ENCODE measurements around the gene C5orf52.
"Not testable (repeated sequence)": the region's sequence is repeated elsewhere in the genome, so short reads cannot be mapped to it uniquely, and the experiment has no call there.

The C5orf52 gene

DNA sequence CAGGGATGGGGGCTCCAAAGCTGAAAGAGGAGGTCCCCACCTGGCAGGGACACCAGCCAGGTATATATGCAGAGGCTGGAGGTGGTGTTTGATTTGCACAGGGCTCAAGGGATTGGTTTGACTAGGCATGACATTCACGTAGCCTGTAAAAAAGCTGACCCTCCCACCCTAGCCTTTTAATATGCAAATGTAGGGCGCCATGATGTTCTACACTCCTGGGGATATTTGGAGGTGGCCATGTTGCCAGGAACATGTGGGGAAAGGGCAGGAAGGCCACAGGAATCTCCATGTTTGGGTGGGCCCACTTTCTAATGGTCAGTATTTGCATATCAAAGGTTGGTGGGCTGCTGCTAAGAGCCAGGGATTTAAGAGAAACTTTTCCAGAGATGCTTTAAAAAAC is 47.9 kb downstream of the C5orf52 start (continued):
- TF ChIP-seq, protein P1, sequence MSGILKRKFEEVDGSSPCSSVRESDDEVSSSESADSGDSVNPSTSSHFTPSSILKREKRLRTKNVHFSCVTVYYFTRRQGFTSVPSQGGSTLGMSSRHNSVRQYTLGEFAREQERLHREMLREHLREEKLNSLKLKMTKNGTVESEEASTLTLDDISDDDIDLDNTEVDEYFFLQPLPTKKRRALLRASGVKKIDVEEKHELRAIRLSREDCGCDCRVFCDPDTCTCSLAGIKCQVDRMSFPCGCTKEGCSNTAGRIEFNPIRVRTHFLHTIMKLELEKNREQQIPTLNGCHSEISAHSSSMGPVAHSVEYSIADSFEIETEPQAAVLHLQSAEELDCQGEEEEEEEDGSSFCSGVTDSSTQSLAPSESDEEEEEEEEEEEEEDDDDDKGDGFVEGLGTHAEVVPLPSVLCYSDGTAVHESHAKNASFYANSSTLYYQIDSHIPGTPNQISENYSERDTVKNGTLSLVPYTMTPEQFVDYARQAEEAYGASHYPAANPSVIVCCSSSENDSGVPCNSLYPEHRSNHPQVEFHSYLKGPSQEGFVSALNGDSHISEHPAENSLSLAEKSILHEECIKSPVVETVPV (CRISPR knock-in tag; IDR thresholded peaks at IDR 0.05) = no peak

DNA sequence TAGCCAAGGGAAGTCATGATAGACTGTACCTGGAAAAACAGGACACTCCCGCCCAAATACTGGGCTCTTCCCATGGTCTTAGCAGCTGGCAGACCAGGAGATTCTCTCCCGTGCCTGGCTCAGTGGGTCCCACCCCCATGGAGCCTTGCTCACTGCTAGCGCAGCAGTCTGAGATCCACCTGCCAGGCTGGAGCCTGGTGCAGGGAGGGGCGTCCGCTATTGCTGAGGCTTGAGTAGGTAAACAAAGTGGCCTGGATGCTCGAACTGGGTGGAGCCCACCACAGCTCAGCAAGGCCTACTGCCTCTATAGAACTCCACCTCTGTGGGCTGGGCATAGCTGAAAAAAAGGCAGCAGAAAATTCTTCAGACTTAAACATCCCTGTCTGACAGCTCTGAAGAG is 49.8 kb downstream of the C5orf52 start:
- no peak for TF ChIP-seq CSDC2 (CRISPR knock-in tag; IDR thresholded peaks at IDR 0.05)
- no peak for TF ChIP-seq ZNF565 (CRISPR knock-in tag; conservative IDR thresholded peaks at IDR 0.05; ENCODE audit: low read depth)
- no peak for TF ChIP-seq ESRRG (CRISPR knock-in tag; IDR thresholded peaks at IDR 0.05)
- no peak for TF ChIP-seq TOX (CRISPR knock-in tag; IDR thresholded peaks at IDR 0.05; ENCODE audit: borderline replicate concordance)
- no peak for TF ChIP-seq TCF4 (CRISPR knock-in tag; IDR thresholded peaks at IDR 0.05; ENCODE audit: borderline replicate concordance)
- TF ChIP-seq ZC3H10 (CRISPR knock-in tag; IDR thresholded peaks at IDR 0.05) = no peak
- no peak for TF ChIP-seq PPARA (CRISPR knock-in tag; IDR thresholded peaks at IDR 0.05; ENCODE audit: borderline replicate concordance)
- TF ChIP-seq, protein P2, sequence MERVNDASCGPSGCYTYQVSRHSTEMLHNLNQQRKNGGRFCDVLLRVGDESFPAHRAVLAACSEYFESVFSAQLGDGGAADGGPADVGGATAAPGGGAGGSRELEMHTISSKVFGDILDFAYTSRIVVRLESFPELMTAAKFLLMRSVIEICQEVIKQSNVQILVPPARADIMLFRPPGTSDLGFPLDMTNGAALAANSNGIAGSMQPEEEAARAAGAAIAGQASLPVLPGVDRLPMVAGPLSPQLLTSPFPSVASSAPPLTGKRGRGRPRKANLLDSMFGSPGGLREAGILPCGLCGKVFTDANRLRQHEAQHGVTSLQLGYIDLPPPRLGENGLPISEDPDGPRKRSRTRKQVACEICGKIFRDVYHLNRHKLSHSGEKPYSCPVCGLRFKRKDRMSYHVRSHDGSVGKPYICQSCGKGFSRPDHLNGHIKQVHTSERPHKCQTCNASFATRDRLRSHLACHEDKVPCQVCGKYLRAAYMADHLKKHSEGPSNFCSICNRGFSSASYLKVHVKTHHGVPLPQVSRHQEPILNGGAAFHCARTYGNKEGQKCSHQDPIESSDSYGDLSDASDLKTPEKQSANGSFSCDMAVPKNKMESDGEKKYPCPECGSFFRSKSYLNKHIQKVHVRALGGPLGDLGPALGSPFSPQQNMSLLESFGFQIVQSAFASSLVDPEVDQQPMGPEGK (CRISPR knock-in tag; IDR thresholded peaks at IDR 0.05; ENCODE audit: borderline replicate concordance) = no peak
- no peak for TF ChIP-seq GLIS3 (CRISPR knock-in tag; IDR thresholded peaks at IDR 0.05)
- TF ChIP-seq, protein P1 (CRISPR knock-in tag; IDR thresholded peaks at IDR 0.05) = no peak
- no peak for TF ChIP-seq ZFP3 (CRISPR knock-in tag; IDR thresholded peaks at IDR 0.05)
- no peak for TF ChIP-seq ZNF70 (CRISPR knock-in tag; IDR thresholded peaks at IDR 0.05)
- TF ChIP-seq, protein P3, sequence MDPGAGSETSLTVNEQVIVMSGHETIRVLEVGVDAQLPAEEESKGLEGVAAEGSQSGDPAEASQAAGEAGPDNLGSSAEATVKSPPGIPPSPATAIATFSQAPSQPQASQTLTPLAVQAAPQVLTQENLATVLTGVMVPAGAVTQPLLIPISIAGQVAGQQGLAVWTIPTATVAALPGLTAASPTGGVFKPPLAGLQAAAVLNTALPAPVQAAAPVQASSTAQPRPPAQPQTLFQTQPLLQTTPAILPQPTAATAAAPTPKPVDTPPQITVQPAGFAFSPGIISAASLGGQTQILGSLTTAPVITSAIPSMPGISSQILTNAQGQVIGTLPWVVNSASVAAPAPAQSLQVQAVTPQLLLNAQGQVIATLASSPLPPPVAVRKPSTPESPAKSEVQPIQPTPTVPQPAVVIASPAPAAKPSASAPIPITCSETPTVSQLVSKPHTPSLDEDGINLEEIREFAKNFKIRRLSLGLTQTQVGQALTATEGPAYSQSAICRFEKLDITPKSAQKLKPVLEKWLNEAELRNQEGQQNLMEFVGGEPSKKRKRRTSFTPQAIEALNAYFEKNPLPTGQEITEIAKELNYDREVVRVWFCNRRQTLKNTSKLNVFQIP (CRISPR knock-in tag; IDR thresholded peaks at IDR 0.05; ENCODE audit: borderline replicate concordance, low read depth) = no peak
- no peak for TF ChIP-seq BACH2 (CRISPR knock-in tag; IDR thresholded peaks at IDR 0.05; ENCODE audit: borderline replicate concordance)
- no peak for TF ChIP-seq ISL1 (CRISPR knock-in tag; IDR thresholded peaks at IDR 0.05)
- TF ChIP-seq ZNF8 (CRISPR knock-in tag; IDR thresholded peaks at IDR 0.05) = no peak
- TF ChIP-seq, protein P4, sequence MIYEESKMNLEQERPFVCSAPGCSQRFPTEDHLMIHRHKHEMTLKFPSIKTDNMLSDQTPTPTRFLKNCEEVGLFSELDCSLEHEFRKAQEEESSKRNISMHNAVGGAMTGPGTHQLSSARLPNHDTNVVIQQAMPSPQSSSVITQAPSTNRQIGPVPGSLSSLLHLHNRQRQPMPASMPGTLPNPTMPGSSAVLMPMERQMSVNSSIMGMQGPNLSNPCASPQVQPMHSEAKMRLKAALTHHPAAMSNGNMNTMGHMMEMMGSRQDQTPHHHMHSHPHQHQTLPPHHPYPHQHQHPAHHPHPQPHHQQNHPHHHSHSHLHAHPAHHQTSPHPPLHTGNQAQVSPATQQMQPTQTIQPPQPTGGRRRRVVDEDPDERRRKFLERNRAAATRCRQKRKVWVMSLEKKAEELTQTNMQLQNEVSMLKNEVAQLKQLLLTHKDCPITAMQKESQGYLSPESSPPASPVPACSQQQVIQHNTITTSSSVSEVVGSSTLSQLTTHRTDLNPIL (CRISPR knock-in tag; IDR thresholded peaks at IDR 0.05; ENCODE audit: low read depth) = no peak
- TF ChIP-seq ZFP30 (CRISPR knock-in tag; IDR thresholded peaks at IDR 0.05) = no peak
- no peak for TF ChIP-seq SNAI2 (CRISPR knock-in tag; IDR thresholded peaks at IDR 0.05)
- TF ChIP-seq, protein P5, sequence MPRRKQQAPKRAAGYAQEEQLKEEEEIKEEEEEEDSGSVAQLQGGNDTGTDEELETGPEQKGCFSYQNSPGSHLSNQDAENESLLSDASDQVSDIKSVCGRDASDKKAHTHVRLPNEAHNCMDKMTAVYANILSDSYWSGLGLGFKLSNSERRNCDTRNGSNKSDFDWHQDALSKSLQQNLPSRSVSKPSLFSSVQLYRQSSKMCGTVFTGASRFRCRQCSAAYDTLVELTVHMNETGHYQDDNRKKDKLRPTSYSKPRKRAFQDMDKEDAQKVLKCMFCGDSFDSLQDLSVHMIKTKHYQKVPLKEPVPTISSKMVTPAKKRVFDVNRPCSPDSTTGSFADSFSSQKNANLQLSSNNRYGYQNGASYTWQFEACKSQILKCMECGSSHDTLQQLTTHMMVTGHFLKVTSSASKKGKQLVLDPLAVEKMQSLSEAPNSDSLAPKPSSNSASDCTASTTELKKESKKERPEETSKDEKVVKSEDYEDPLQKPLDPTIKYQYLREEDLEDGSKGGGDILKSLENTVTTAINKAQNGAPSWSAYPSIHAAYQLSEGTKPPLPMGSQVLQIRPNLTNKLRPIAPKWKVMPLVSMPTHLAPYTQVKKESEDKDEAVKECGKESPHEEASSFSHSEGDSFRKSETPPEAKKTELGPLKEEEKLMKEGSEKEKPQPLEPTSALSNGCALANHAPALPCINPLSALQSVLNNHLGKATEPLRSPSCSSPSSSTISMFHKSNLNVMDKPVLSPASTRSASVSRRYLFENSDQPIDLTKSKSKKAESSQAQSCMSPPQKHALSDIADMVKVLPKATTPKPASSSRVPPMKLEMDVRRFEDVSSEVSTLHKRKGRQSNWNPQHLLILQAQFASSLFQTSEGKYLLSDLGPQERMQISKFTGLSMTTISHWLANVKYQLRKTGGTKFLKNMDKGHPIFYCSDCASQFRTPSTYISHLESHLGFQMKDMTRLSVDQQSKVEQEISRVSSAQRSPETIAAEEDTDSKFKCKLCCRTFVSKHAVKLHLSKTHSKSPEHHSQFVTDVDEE (CRISPR knock-in tag; IDR thresholded peaks at IDR 0.05) = no peak
- ATAC-seq = no peak

DNA sequence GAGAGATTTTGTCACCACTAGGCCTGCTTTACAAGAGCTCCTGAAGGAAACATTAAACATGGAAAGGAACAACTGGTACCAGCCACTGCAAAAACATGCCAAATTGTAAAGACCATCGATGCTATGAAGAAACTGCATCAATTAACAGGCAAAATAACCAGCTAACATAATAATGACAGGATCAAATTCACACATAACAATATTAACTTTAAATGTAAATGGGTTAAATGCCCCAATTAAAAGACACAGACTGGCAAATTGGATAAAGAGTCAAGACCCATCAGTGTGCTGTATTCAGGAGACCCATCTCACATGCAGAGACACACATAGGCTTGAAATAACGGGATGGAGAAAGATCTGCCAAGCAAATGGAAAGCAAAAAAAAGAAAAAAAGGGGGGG is 51.6 kb downstream of the C5orf52 start:
- ATAC-seq = not testable (repeated sequence)

DNA sequence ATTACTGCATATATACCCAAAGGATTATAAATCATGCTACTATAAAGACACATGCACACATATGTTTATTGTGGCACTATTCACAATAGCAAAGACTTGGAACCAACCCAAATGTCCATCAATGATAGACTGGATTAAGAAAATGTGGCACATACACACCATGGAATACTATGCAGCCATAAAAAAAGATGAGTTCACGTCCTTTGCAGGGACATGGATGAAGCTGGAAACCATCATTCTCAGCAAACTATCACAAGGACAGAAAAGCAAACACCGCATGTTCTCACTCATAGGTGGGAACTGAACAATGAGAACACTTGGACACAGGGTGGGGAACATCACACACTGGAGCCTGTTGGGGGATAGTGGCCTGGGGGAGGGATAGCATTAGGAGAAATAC is 55.3 kb downstream of the C5orf52 start:
- ATAC-seq = not testable (repeated sequence)

DNA sequence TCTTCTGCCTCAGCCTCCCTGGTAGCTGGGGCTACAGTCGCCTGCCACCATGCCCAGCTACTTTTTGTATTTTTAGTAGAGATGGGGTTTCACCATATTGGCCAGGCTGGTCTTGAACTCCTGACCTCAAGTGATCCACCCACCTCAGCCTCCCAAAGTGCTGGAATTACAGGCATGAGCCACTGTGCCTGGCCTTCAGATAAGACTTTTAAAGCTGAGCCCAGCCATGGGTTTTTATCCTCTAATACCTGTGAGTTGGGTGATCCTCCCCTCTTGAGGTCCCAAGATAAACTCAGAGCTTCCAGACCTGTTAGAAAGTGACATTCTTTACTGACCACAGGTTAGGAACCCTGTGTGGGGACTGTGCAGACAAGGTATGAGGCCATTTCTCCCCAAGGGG is 56.5 kb downstream of the C5orf52 start:
- not testable (repeated sequence) for ATAC-seq
